ENCODE data around the gene RAD51B. TPM values are rescaled to one million over a fixed set of nuclear protein-coding genes. Genes with fewer than 3 reads are reported as not detected.

The RAD51B gene
- total RNA-seq, 1 donor from 2014 or later: 3.8 TPM

- peak; percentile 85 for DNase-seq (ENCODE audit: low spot score)
- intact Hi-C loops (cut with DNase I): loop anchor here (5.0 kb wide), 1 partner anchor 54 kb away; no protein-coding TSS in a partner anchor
Observed at GRCh38 chr14:68733086-68733914, 913.7 kb downstream of the RAD51B start.

GRCh38 chr14:68734231-68734732 is 914.7 kb downstream of the RAD51B start:
- peak; percentile 83 for DNase-seq (ENCODE audit: low spot score)
- intact Hi-C loops (cut with DNase I): loop anchor here (5.0 kb wide), 1 partner anchor 53 kb away; no protein-coding TSS in a partner anchor

- intact Hi-C loops (cut with DNase I): no loop called here
Observed at GRCh38 chr14:68735856-68736255, 916.3 kb downstream of the RAD51B start.

GRCh38 chr14:68736471-68736871 is 916.9 kb downstream of the RAD51B start:
- DNase-seq (ENCODE audit: low spot score): no peak
- intact Hi-C loops (cut with DNase I): no loop called here

More at GRCh38 chr14:68735856-68736255, 916.3 kb downstream of the RAD51B start:
- no peak for DNase-seq (ENCODE audit: low spot score)

- intact Hi-C loops (cut with DNase I): no loop called here
- no peak for DNase-seq (ENCODE audit: low spot score)
Observed at GRCh38 chr14:68737086-68737485, 917.5 kb downstream of the RAD51B start.

- DNase-seq (ENCODE audit: low spot score): no peak
- intact Hi-C loops (cut with DNase I): no loop called here
Observed at GRCh38 chr14:68738559-68738958, 919.0 kb downstream of the RAD51B start.

- intact Hi-C loops (cut with DNase I): no loop called here
- DNase-seq (ENCODE audit: low spot score): no peak
Observed at GRCh38 chr14:68739701-68740100, 920.1 kb downstream of the RAD51B start.

- DNase-seq (ENCODE audit: low spot score): no peak
- intact Hi-C loops (cut with DNase I): no loop called here
Observed at GRCh38 chr14:68740788-68741476, 921.4 kb downstream of the RAD51B start.

- no peak for DNase-seq (ENCODE audit: low spot score)
- intact Hi-C loops (cut with DNase I): no loop called here
Observed at GRCh38 chr14:68741477-68741791, 921.9 kb downstream of the RAD51B start.

GRCh38 chr14:68741839-68742470 is 922.4 kb downstream of the RAD51B start:
- intact Hi-C loops (cut with DNase I): no loop called here

GRCh38 chr14:68744613-68745012 is 925.0 kb downstream of the RAD51B start:
- no peak for DNase-seq (ENCODE audit: low spot score)
- intact Hi-C loops (cut with DNase I): no loop called here

More at GRCh38 chr14:68741839-68742470, 922.4 kb downstream of the RAD51B start:
- no peak for DNase-seq (ENCODE audit: low spot score)

- intact Hi-C loops (cut with DNase I): no loop called here
Observed at GRCh38 chr14:68747393-68747792, 927.8 kb downstream of the RAD51B start.

GRCh38 chr14:68748260-68748659 is 928.7 kb downstream of the RAD51B start:
- DNase-seq (ENCODE audit: low spot score): no peak
- intact Hi-C loops (cut with DNase I): no loop called here

More at GRCh38 chr14:68747393-68747792, 927.8 kb downstream of the RAD51B start:
- DNase-seq (ENCODE audit: low spot score): no peak

GRCh38 chr14:68748691-68749090 is 929.1 kb downstream of the RAD51B start:
- DNase-seq (ENCODE audit: low spot score): no peak
- intact Hi-C loops (cut with DNase I): no loop called here

- DNase-seq (ENCODE audit: low spot score): no peak
- intact Hi-C loops (cut with DNase I): no loop called here
Observed at GRCh38 chr14:68749487-68750475, 930.2 kb downstream of the RAD51B start.

- DNase-seq (ENCODE audit: low spot score): no peak
- intact Hi-C loops (cut with DNase I): no loop called here
Observed at GRCh38 chr14:68752271-68753006, 932.9 kb downstream of the RAD51B start.

GRCh38 chr14:68753690-68754089 is 934.1 kb downstream of the RAD51B start:
- intact Hi-C loops (cut with DNase I): no loop called here
- DNase-seq (ENCODE audit: low spot score): no peak

- intact Hi-C loops (cut with DNase I): no loop called here
- no peak for DNase-seq (ENCODE audit: low spot score)
Observed at GRCh38 chr14:68755016-68755353, 935.4 kb downstream of the RAD51B start.
